ENCODE measurements around the gene PEX11B. TPM values are rescaled to one million over a fixed set of nuclear protein-coding genes. Genes with fewer than 3 reads are reported as not detected.

The PEX11B gene
- polyA plus RNA-seq, 1 of the 3 experiments (the other 2 are of a cell fraction) = 26.1 TPM

DNA sequence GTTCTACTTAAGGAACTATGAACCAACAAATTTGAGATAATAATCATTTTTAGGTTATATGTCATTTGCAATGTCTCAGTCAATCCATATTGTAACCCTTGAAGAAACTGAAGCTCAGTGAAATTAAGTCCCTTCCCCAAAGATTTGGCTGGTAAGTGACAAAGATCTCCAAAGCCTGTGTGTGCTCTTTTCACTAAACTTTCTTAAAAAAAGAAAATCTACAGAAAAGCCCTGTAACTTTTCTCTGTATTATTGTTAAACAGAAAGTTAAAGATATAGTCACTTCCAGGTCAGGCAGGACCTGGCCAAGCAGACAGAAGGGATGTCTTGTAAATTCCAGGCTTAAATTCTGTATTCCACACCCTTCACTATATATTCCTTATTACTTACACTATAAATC is 37.8 kb upstream of the PEX11B start:
- Histone ChIP-seq H3K27ac (ENCODE audit: low read depth in 2 of 2, low read length in 1 of 2) (peak overlapping the region; percentile 82 to 99), H3K27me3 (ENCODE audit: insufficient read depth) (no peaks in the 10 kb centered on the region), H3K79me2 (ENCODE audit: insufficient read depth) (peaks cover 61% of the 10 kb centered on the region), H4K20me1 (ENCODE audit: insufficient read depth) (no peaks in the 10 kb centered on the region; the same call in 1 of the 2 replicates), H3K4me1 (ENCODE audit: control insufficient read depth in 1 of 2, insufficient read depth in 2 of 2, low read depth in 1 of 2, low read length in 1 of 2) (peaks cover 25 to 43% of the 10 kb centered on the region in 2 experiments; a peak in 3 of 4 replicates), H3K4me3 (ENCODE audit: low read depth in 2 of 2, low read length in 1 of 2) (peak overlapping the region; percentile 62 to 74), H3K9ac (peak overlapping the region; percentile 73), H3K36me3 (replicated peaks in 1 of 2; ENCODE audit: control insufficient read depth in 1 of 2, insufficient read depth in 2 of 2, low read length in 1 of 2) (peaks cover 4% of the 10 kb centered on the region in 2 experiments), H2AFZ (ENCODE audit: low read depth) (no peak overlapping the region; the same call in 1 of the 2 replicates), H3F3A (replicated peaks; ENCODE audit: insufficient read depth) (peaks cover 24% of the 10 kb centered on the region), H3K9me3 (no peaks in the 10 kb centered on the region), H3K4me2 (peak overlapping the region; percentile 78), H3K9me2 (no peaks in the 10 kb centered on the region)
- DNase-seq = no peak
- ChIA-PET POLR2A (no interaction called here), CTCF (interaction anchor here (4.1 kb wide), 1 partner anchor 64 kb away, joined by 17 read pairs; no protein-coding TSS in a partner anchor)
- TF ChIP-seq SIN3A (IDR thresholded peaks at IDR 0.05; ENCODE audit: borderline replicate concordance, low read depth, low read length) = no peak

DNA sequence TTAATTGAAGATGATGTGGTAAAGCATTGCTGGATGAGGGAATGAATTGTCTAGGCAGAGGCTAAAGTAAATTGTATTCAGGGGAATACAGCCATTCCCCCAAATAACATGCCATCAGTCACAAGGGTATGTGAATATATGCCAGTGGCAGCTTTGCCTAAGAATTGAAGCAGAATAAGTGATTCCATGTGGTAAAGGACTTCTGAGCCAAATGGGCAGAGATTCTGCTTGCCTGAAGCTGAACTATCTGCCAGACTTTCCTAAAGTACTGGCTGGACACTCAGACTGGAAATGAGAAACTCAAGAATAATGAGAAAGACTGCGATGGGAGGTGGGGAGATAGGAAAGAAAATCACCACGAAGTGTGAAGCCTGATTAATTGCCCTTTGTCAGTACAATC is 36.9 kb upstream of the PEX11B start:
- DNase-seq = no peak
- Histone ChIP-seq H3K36me3 (replicated peaks in 1 of 2; ENCODE audit: control insufficient read depth in 1 of 2, insufficient read depth in 2 of 2, low read length in 1 of 2) (peaks cover 4% of the 10 kb centered on the region in 2 experiments), H3K27ac (ENCODE audit: low read depth in 2 of 2, low read length in 1 of 2) (peak overlapping the region; percentile 82 to 99; a peak in 2 of 4 replicates), H3K79me2 (ENCODE audit: insufficient read depth) (peaks cover 70% of the 10 kb centered on the region), H3K9me3 (no peaks in the 10 kb centered on the region), H3K9ac (peak overlapping the region; percentile 73; the same call in 1 of the 2 replicates), H3K27me3 (ENCODE audit: insufficient read depth) (no peaks in the 10 kb centered on the region), H3F3A (replicated peaks; ENCODE audit: insufficient read depth) (peaks cover 24% of the 10 kb centered on the region), H4K20me1 (ENCODE audit: insufficient read depth) (no peaks in the 10 kb centered on the region; the same call in 1 of the 2 replicates), H3K4me1 (ENCODE audit: control insufficient read depth in 1 of 2, insufficient read depth in 2 of 2, low read depth in 1 of 2, low read length in 1 of 2) (peaks cover 21 to 37% of the 10 kb centered on the region in 2 experiments; a peak in 3 of 4 replicates), H3K9me2 (no peaks in the 10 kb centered on the region), H3K4me2 (peak overlapping the region; percentile 78), H3K4me3 (ENCODE audit: low read depth in 2 of 2, low read length in 1 of 2) (peak overlapping the region; percentile 62 to 74; a peak in 3 of 4 replicates), H2AFZ (ENCODE audit: low read depth) (no peak overlapping the region)
- TF ChIP-seq RXRA (IDR thresholded peaks at IDR 0.05; ENCODE audit: borderline replicate concordance, low read depth) (no peak), NFIC (IDR thresholded peaks at IDR 0.05; ENCODE audit: borderline replicate concordance) (no peak), SIN3A (IDR thresholded peaks at IDR 0.05; ENCODE audit: borderline replicate concordance, low read depth, low read length) (no peak), YY1 (IDR thresholded peaks at IDR 0.05; ENCODE audit: low read depth) (no peak), RAD21 (IDR thresholded peaks at IDR 0.05; ENCODE audit: low read length) (no peak), TEAD4 (IDR thresholded peaks at IDR 0.05; ENCODE audit: borderline replicate concordance, insufficient read depth) (no peak), MXI1 (IDR thresholded peaks at IDR 0.05; ENCODE audit: low read depth, low read length) (no peak)
- TF ChIP-seq, protein P1, sequence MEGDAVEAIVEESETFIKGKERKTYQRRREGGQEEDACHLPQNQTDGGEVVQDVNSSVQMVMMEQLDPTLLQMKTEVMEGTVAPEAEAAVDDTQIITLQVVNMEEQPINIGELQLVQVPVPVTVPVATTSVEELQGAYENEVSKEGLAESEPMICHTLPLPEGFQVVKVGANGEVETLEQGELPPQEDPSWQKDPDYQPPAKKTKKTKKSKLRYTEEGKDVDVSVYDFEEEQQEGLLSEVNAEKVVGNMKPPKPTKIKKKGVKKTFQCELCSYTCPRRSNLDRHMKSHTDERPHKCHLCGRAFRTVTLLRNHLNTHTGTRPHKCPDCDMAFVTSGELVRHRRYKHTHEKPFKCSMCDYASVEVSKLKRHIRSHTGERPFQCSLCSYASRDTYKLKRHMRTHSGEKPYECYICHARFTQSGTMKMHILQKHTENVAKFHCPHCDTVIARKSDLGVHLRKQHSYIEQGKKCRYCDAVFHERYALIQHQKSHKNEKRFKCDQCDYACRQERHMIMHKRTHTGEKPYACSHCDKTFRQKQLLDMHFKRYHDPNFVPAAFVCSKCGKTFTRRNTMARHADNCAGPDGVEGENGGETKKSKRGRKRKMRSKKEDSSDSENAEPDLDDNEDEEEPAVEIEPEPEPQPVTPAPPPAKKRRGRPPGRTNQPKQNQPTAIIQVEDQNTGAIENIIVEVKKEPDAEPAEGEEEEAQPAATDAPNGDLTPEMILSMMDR (IDR thresholded peaks at IDR 0.05) = no peak
- TF ChIP-seq, protein P2, sequence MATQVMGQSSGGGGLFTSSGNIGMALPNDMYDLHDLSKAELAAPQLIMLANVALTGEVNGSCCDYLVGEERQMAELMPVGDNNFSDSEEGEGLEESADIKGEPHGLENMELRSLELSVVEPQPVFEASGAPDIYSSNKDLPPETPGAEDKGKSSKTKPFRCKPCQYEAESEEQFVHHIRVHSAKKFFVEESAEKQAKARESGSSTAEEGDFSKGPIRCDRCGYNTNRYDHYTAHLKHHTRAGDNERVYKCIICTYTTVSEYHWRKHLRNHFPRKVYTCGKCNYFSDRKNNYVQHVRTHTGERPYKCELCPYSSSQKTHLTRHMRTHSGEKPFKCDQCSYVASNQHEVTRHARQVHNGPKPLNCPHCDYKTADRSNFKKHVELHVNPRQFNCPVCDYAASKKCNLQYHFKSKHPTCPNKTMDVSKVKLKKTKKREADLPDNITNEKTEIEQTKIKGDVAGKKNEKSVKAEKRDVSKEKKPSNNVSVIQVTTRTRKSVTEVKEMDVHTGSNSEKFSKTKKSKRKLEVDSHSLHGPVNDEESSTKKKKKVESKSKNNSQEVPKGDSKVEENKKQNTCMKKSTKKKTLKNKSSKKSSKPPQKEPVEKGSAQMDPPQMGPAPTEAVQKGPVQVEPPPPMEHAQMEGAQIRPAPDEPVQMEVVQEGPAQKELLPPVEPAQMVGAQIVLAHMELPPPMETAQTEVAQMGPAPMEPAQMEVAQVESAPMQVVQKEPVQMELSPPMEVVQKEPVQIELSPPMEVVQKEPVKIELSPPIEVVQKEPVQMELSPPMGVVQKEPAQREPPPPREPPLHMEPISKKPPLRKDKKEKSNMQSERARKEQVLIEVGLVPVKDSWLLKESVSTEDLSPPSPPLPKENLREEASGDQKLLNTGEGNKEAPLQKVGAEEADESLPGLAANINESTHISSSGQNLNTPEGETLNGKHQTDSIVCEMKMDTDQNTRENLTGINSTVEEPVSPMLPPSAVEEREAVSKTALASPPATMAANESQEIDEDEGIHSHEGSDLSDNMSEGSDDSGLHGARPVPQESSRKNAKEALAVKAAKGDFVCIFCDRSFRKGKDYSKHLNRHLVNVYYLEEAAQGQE (IDR thresholded peaks at IDR 0.05; ENCODE audit: low read depth, low read length) = no peak
- TF ChIP-seq, protein P3, sequence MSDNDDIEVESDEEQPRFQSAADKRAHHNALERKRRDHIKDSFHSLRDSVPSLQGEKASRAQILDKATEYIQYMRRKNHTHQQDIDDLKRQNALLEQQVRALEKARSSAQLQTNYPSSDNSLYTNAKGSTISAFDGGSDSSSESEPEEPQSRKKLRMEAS (IDR thresholded peaks at IDR 0.05; ENCODE audit: low read depth) = no peak
- POLR2A ChIA-PET = interaction anchor here (2.8 kb wide), 1 partner anchor 28 kb away, joined by 9 read pairs; the partner anchor contains the start of gene RBM8A
- 81% methylated on average over 2 of the region's 2 CpGs for WGBS (ENCODE audit: low lambda C conversion rate)
- CTCF ChIA-PET = interaction anchor here (1.3 to 4.1 kb wide), 3 partner anchors 22 to 110 kb away, joined by 5 to 17 read pairs (median 6); partner anchors contain the start of gene NUDT17
